ENCODE data around the gene OGFR. TPM values are rescaled to one million over a fixed set of nuclear protein-coding genes. Genes with fewer than 3 reads are reported as not detected.

The OGFR gene
- total and polyA plus RNA-seq, 2 experiments from 2014 or later: 9.6 to 50.6 TPM

DNA sequence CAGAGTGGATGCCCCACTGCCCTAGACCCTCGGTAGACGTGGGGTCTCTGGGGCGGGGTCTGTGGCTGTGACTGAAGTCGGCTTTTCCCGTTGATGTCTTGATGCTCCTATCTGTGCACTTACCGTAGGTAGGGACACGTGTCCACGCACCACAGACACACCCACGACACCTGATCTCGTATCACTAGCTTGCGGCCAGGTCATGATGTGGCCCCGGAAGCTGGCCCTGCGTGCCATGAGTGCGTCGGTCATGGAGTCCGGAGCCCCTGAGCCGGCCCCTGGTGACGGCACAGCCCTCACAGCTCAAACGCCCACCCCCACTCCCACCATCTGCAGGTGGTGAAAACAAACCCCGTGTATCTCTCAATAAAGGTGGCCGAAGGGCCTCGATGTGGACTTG, 42.3 kb upstream of the OGFR start (continued):
- TF ChIP-seq, protein P1, sequence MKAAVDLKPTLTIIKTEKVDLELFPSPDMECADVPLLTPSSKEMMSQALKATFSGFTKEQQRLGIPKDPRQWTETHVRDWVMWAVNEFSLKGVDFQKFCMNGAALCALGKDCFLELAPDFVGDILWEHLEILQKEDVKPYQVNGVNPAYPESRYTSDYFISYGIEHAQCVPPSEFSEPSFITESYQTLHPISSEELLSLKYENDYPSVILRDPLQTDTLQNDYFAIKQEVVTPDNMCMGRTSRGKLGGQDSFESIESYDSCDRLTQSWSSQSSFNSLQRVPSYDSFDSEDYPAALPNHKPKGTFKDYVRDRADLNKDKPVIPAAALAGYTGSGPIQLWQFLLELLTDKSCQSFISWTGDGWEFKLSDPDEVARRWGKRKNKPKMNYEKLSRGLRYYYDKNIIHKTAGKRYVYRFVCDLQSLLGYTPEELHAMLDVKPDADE (IDR thresholded peaks at IDR 0.05): no peak
- TF ChIP-seq, protein P2, sequence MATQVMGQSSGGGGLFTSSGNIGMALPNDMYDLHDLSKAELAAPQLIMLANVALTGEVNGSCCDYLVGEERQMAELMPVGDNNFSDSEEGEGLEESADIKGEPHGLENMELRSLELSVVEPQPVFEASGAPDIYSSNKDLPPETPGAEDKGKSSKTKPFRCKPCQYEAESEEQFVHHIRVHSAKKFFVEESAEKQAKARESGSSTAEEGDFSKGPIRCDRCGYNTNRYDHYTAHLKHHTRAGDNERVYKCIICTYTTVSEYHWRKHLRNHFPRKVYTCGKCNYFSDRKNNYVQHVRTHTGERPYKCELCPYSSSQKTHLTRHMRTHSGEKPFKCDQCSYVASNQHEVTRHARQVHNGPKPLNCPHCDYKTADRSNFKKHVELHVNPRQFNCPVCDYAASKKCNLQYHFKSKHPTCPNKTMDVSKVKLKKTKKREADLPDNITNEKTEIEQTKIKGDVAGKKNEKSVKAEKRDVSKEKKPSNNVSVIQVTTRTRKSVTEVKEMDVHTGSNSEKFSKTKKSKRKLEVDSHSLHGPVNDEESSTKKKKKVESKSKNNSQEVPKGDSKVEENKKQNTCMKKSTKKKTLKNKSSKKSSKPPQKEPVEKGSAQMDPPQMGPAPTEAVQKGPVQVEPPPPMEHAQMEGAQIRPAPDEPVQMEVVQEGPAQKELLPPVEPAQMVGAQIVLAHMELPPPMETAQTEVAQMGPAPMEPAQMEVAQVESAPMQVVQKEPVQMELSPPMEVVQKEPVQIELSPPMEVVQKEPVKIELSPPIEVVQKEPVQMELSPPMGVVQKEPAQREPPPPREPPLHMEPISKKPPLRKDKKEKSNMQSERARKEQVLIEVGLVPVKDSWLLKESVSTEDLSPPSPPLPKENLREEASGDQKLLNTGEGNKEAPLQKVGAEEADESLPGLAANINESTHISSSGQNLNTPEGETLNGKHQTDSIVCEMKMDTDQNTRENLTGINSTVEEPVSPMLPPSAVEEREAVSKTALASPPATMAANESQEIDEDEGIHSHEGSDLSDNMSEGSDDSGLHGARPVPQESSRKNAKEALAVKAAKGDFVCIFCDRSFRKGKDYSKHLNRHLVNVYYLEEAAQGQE (IDR thresholded peaks at IDR 0.05; ENCODE audit: unreplicated experiment): no peak

DNA sequence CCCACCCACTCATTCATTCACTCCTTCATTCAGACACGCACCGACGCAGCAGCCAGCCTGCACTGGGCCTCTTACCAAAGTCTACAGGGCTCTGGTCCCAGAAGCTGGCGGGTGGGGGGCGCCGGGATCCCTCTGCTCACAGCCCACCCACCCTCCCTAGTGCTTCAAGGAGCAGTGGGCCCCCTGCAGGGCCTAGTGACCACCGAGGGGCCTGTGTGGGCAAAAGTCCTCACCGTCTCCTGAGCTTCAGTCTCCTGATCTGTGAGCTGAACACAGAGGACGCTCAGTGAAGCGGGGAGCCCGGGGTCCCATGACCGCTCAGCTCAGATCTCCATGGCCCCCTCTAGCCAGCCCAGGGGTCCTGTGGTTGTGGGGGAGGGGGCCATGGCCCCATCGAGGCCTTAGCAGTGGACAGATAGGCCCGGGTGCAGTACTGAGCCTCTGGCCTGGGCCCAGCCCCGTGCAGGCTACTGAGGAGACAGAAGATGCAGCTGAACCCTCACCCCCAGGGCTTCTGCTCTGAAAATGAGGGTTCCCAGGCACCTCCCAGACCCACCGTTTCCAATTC, 41.8 kb upstream of the OGFR start:
- Histone ChIP-seq H3K9me2 (ENCODE audit: insufficient read depth) (no peaks in the 10 kb centered on the region), H3K36me3 (ENCODE audit: insufficient read depth) (no peaks in the 10 kb centered on the region), H3K4me2 (no peak overlapping the region), H2AFZ (no peak overlapping the region), H3F3A (replicated peaks; ENCODE audit: low read depth) (no peaks in the 10 kb centered on the region), H4K20me1 (replicated peaks; ENCODE audit: insufficient read depth) (no peaks in the 10 kb centered on the region), H3K27ac (ENCODE audit: low read depth) (no peak overlapping the region), H3K4me1 (ENCODE audit: insufficient read depth) (no peaks in the 10 kb centered on the region), H3K27me3 (ENCODE audit: insufficient read depth) (no peaks in the 10 kb centered on the region), H3K79me2 (replicated peaks; ENCODE audit: insufficient read depth) (no peaks in the 10 kb centered on the region), H3K4me3 (no peak overlapping the region)
- DNase-seq (ENCODE audit: low spot score): no peak
- Mint-ChIP-seq H3K36me3 (ENCODE audit: low read depth) (no peaks in the 10 kb centered on the region), H3K4me1 (no peaks in the 10 kb centered on the region; the same call in none of the 3 replicates), H3K9me3 (no peaks in the 10 kb centered on the region), H3K27me3 (ENCODE audit: insufficient read depth, low read depth, poor library complexity) (peaks cover 3% of the 10 kb centered on the region), H3K4me3 (no peak overlapping the region), H3K27ac (no peak overlapping the region)
- no peak for ATAC-seq
- no peak for TF ChIP-seq POLR2AphosphoS5 (IDR thresholded peaks at IDR 0.05; ENCODE audit: low read depth)
- TF ChIP-seq JUNB (IDR thresholded peaks at IDR 0.05; ENCODE audit: unreplicated experiment): no peak
- no peak for TF ChIP-seq CREB1 (CRISPR knock-in tag; IDR thresholded peaks at IDR 0.05; ENCODE audit: low read depth)
- TF ChIP-seq EZH2 (IDR thresholded peaks at IDR 0.05; ENCODE audit: low read depth, unreplicated experiment): no peak
- TF ChIP-seq, protein P3, sequence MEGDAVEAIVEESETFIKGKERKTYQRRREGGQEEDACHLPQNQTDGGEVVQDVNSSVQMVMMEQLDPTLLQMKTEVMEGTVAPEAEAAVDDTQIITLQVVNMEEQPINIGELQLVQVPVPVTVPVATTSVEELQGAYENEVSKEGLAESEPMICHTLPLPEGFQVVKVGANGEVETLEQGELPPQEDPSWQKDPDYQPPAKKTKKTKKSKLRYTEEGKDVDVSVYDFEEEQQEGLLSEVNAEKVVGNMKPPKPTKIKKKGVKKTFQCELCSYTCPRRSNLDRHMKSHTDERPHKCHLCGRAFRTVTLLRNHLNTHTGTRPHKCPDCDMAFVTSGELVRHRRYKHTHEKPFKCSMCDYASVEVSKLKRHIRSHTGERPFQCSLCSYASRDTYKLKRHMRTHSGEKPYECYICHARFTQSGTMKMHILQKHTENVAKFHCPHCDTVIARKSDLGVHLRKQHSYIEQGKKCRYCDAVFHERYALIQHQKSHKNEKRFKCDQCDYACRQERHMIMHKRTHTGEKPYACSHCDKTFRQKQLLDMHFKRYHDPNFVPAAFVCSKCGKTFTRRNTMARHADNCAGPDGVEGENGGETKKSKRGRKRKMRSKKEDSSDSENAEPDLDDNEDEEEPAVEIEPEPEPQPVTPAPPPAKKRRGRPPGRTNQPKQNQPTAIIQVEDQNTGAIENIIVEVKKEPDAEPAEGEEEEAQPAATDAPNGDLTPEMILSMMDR (conservative IDR thresholded peaks at IDR 0.05; ENCODE audit: low read depth in 2 of 2): no peak
- TF ChIP-seq, protein P4, sequence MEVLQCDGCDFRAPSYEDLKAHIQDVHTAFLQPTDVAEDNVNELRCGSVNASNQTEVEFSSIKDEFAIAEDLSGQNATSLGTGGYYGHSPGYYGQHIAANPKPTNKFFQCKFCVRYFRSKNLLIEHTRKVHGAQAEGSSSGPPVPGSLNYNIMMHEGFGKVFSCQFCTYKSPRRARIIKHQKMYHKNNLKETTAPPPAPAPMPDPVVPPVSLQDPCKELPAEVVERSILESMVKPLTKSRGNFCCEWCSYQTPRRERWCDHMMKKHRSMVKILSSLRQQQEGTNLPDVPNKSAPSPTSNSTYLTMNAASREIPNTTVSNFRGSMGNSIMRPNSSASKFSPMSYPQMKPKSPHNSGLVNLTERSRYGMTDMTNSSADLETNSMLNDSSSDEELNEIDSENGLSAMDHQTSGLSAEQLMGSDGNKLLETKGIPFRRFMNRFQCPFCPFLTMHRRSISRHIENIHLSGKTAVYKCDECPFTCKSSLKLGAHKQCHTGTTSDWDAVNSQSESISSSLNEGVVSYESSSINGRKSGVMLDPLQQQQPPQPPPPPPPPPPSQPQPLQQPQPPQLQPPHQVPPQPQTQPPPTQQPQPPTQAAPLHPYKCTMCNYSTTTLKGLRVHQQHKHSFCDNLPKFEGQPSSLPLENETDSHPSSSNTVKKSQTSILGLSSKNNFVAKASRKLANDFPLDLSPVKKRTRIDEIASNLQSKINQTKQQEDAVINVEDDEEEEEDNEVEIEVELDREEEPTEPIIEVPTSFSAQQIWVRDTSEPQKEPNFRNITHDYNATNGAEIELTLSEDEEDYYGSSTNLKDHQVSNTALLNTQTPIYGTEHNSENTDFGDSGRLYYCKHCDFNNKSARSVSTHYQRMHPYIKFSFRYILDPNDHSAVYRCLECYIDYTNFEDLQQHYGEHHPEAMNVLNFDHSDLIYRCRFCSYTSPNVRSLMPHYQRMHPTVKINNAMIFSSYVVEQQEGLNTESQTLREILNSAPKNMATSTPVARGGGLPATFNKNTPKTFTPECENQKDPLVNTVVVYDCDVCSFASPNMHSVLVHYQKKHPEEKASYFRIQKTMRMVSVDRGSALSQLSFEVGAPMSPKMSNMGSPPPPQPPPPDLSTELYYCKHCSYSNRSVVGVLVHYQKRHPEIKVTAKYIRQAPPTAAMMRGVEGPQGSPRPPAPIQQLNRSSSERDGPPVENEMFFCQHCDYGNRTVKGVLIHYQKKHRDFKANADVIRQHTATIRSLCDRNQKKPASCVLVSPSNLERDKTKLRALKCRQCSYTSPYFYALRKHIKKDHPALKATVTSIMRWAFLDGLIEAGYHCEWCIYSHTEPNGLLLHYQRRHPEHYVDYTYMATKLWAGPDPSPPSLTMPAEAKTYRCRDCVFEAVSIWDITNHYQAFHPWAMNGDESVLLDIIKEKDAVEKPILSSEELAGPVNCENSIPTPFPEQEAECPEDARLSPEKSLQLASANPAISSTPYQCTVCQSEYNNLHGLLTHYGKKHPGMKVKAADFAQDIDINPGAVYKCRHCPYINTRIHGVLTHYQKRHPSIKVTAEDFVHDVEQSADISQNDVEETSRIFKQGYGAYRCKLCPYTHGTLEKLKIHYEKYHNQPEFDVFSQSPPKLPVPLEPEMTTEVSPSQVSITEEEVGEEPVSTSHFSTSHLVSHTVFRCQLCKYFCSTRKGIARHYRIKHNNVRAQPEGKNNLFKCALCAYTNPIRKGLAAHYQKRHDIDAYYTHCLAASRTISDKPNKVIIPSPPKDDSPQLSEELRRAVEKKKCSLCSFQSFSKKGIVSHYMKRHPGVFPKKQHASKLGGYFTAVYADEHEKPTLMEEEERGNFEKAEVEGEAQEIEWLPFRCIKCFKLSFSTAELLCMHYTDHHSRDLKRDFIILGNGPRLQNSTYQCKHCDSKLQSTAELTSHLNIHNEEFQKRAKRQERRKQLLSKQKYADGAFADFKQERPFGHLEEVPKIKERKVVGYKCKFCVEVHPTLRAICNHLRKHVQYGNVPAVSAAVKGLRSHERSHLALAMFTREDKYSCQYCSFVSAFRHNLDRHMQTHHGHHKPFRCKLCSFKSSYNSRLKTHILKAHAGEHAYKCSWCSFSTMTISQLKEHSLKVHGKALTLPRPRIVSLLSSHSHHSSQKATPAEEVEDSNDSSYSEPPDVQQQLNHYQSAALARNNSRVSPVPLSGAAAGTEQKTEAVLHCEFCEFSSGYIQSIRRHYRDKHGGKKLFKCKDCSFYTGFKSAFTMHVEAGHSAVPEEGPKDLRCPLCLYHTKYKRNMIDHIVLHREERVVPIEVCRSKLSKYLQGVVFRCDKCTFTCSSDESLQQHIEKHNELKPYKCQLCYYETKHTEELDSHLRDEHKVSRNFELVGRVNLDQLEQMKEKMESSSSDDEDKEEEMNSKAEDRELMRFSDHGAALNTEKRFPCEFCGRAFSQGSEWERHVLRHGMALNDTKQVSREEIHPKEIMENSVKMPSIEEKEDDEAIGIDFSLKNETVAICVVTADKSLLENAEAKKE (CRISPR knock-in tag; IDR thresholded peaks at IDR 0.05): no peak
- no peak for TF ChIP-seq EZH2phosphoT487 (IDR thresholded peaks at IDR 0.05; ENCODE audit: unreplicated experiment)
- TF ChIP-seq, protein P1 (IDR thresholded peaks at IDR 0.05): no peak

Data from GM23338 (cell line).